Measurements from ENCODE around the gene ANKRD53.

ANKRD53 gene

GRCh38 chr2:70935468-70936164 is 42.8 kb upstream of the ANKRD53 start, which contains the start of gene ATP6V1B1:
Gene ATP6V1B1 (plus strand): TSS chr2:70935900. CDS start chr2:70935955, 55 bp downstream.
- TF ChIP-seq, protein P1, sequence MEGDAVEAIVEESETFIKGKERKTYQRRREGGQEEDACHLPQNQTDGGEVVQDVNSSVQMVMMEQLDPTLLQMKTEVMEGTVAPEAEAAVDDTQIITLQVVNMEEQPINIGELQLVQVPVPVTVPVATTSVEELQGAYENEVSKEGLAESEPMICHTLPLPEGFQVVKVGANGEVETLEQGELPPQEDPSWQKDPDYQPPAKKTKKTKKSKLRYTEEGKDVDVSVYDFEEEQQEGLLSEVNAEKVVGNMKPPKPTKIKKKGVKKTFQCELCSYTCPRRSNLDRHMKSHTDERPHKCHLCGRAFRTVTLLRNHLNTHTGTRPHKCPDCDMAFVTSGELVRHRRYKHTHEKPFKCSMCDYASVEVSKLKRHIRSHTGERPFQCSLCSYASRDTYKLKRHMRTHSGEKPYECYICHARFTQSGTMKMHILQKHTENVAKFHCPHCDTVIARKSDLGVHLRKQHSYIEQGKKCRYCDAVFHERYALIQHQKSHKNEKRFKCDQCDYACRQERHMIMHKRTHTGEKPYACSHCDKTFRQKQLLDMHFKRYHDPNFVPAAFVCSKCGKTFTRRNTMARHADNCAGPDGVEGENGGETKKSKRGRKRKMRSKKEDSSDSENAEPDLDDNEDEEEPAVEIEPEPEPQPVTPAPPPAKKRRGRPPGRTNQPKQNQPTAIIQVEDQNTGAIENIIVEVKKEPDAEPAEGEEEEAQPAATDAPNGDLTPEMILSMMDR (IDR thresholded peaks at IDR 0.05; ENCODE audit: control insufficient read depth, insufficient read depth, low read depth, low read length, missing control alignments): no peak
- no peak for DNase-seq (ENCODE audit: low read depth)
- no peak within 1 kb of the TSS for H3K4me3 ChIP-seq (ENCODE audit: control insufficient read depth, low read depth, low read length)

- TF ChIP-seq, protein P1 (IDR thresholded peaks at IDR 0.05; ENCODE audit: control insufficient read depth, insufficient read depth, low read depth, low read length, missing control alignments): no peak
- DNase-seq (ENCODE audit: low read depth): no peak
These were observed 42.1 kb upstream of the ANKRD53 start for GRCh38 chr2:70936165-70936978.

GRCh38 chr2:70936979-70937811 is 41.2 kb upstream of the ANKRD53 start:
- TF ChIP-seq, protein P1 (IDR thresholded peaks at IDR 0.05; ENCODE audit: control insufficient read depth, insufficient read depth, low read depth, low read length, missing control alignments): no peak
- no peak for DNase-seq (ENCODE audit: low read depth)
- H3K4me3 ChIP-seq (ENCODE audit: control insufficient read depth, low read depth, low read length): no peak overlapping the region

More at GRCh38 chr2:70936165-70936978, 42.1 kb upstream of the ANKRD53 start:
- no peak overlapping the region for H3K4me3 ChIP-seq (ENCODE audit: control insufficient read depth, low read depth, low read length)

- H3K4me3 ChIP-seq (ENCODE audit: control insufficient read depth, low read depth, low read length): no peak overlapping the region
- DNase-seq (ENCODE audit: low read depth): no peak
- TF ChIP-seq, protein P1 (IDR thresholded peaks at IDR 0.05; ENCODE audit: control insufficient read depth, insufficient read depth, low read depth, low read length, missing control alignments): no peak
These were observed 40.4 kb upstream of the ANKRD53 start for GRCh38 chr2:70937866-70938585.

DNA sequence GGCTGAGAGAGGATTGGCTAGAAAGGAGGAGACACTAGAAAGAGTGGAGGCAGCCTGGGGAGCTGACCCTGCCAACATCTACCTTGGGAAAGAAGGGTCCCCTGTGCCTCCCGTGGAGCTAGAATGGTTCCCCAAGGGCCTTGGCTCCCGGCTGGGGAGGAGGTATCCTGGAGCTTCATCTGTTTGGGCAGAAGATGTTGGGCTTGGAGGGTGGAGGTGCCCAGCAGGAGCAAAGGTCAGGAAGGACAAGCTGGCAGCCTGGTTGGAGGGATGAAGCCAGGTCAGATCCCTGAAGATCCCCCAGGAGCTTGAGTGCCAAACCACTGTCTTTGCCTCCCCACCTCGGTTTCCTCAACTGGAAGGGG is 39.9 kb upstream of the ANKRD53 start:
- TF ChIP-seq, protein P1 (IDR thresholded peaks at IDR 0.05; ENCODE audit: control insufficient read depth, insufficient read depth, low read depth, low read length, missing control alignments): no peak
- no peak for DNase-seq (ENCODE audit: low read depth)
- no peak overlapping the region for H3K4me3 ChIP-seq (ENCODE audit: control insufficient read depth, low read depth, low read length)

Measured in AG09309 (cell line).